Fibroblast of lung (primary cell): ENCODE data around the gene NDRG3.

Experiments used
- CTCF ChIP-seq, 2 donors: IDR thresholded peaks in 1 of 2; conservative IDR thresholded peaks in 1 of 2; 1 replicate in 1 of 2; 2 replicates in 1 of 2; pipeline ENCODE4 v1.5.1; 2011 to 2012; ENCODE audit warnings: low read length in 2 of 2, control low read depth in 1 of 2, inconsistent platforms in 1 of 2, low read depth in 1 of 2, mild to moderate bottlenecking in 1 of 2
- EZH2 ChIP-seq: IDR thresholded peaks from 2 replicates; pipeline ENCODE4 v1.5.1; 2012; ENCODE audit warnings: low read length, control low read depth, mild to moderate bottlenecking; ENCODE audit errors: missing control alignments

- TF ChIP-seq CTCF (conservative IDR thresholded peaks at IDR 0.05 in 1 of 2, IDR thresholded peaks at IDR 0.05 in 1 of 2; ENCODE audit: low read depth in 1 of 2, low read length in 2 of 2) (no peak), EZH2 (no peak)
Measured at GRCh38 chr20:36752582-36752981, 6.7 kb upstream of the NDRG3 start.
